Tibial nerve (tissue), 4 donors: ENCODE results near the gene OAT. TPM values are rescaled to one million over a fixed set of nuclear protein-coding genes. Genes with fewer than 3 reads are reported as not detected.

Experiments
- DNase-seq, 2 donors: peaks; one replicate each; pipeline ENCODE4 v3.0.0-alpha.2; 2019; ENCODE audit warnings: low spot score in 2 of 2
- H3K27ac ChIP-seq, 4 donors: fragments of 200-600 bp; sonication (generic) in 3 of 4; one replicate each; pipeline ENCODE4 v1.5.1; 2017 to 2019; ENCODE audit warnings: mild to moderate bottlenecking in 1 of 4
- H3K27me3 ChIP-seq, 2 donors: fragments of 200-600 bp; sonication (generic) in 1 of 2; one replicate each; pipeline versions ENCODE4 v1.5.1 to v1.6.0; 2017 to 2019
- H3K36me3 ChIP-seq, 3 donors: fragments of 200-600 bp; sonication (generic); one replicate each; pipeline ENCODE4 v1.5.1; 2018 to 2019
- H3K4me1 ChIP-seq, 4 donors: fragments of 200-600 bp; sonication (generic) in 3 of 4; one replicate each; pipeline ENCODE4 v1.5.1; 2017 to 2019
- H3K4me3 ChIP-seq, 4 donors: fragments of 200-600 bp; sonication (generic) in 3 of 4; one replicate each; pipeline ENCODE4 v1.5.1; 2017 to 2019; ENCODE audit warnings: mild to moderate bottlenecking in 1 of 4, moderate library complexity in 1 of 4
- H3K9me3 ChIP-seq, 4 donors: fragments of 200-600 bp; sonication (generic) in 3 of 4; one replicate each; pipeline ENCODE4 v1.5.1; 2017 to 2019
- EP300 ChIP-seq, 2 donors: sonication (generic); formaldehyde crosslinking; IDR thresholded peaks; one replicate each; pipeline ENCODE4 v1.6.1; 2017; ENCODE audit warnings: antibody characterized with exemption in 2 of 2, mild to moderate bottlenecking in 1 of 2
- POLR2A ChIP-seq, 2 donors: fragments of 450-650 bp; IDR thresholded peaks; one replicate each; pipeline ENCODE4 v1.6.1; 2017; ENCODE audit warnings: antibody characterized with exemption in 2 of 2, mild to moderate bottlenecking in 2 of 2, moderate library complexity in 2 of 2
- WGBS, 2 donors: methylation state at CpG; one replicate each; pipeline ENCODE4 v1.1.5; 2018; 5-methylcytosine and 5-hydroxymethylcytosine counted together
- total RNA-seq, 4 donors: library from RNA; depleted of rRNA; stranded (reverse); fragments of >200 nt; gene quantifications; one replicate each; pipeline ENCODE4 v1.1.0, GENCODE V29; 2016
- TF ChIP-seq, protein P1 (sequence below), 5 experiments: fragments of 200-600 bp in 3 of 5; fragments of 450-650 bp in 2 of 5; sonication (generic) in 3 of 5; IDR thresholded peaks; one replicate each; pipeline ENCODE4 v1.5.1; 2016 to 2019; ENCODE audit warnings: antibody characterized with exemption in 5 of 5, mild to moderate bottlenecking in 3 of 5, moderate library complexity in 2 of 5

The OAT gene
- total RNA-seq, 4 donors from 2014 or later = 43.0 to 67.9 (median 58.3) TPM

DNA sequence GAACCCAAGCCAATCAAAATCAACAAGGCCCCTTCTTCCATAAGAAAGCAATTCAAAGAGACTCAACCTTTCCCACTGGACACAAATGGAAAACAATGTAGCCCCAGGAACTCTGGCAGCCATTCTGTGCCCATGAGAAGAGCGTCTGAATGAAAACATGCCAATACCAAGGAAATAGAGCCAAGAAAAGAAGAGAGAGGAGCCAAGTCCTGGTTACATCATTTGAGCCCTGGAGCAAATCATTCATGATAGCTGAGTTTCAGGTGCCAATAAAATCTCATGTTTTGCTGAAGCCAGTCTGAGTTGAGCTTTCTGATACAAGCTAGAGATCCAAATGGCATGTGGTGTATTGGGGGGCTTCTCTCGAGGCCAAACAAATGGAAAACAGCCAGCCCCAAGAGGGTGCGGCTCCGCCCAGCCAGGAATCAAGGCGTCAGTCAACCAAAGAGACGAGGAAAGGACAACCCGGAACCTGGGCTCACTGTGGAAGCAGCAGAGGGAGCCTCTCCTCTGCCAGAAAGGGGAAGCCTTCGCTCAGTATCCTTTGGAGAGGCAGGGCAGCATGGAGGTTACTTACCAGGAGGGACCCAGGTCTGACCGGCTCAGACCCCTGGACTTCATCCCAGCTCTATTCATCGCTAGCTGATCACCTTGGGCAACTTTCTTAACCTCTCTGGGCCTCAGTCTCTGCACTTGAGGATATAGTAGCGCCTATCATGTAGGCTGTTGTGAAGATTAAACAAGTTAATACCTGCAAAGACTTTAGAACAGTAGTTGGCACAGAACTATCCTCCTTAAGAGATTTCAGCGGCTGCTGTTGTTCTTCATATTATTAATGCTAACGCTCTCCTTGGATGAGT is 61.8 kb downstream of the OAT start:
- WGBS, 2 donors = 83 to 86% methylated on average over 13 of the region's 13 CpGs
- no peak overlapping the region for H3K4me3 ChIP-seq
- no peaks in the 10 kb centered on the region for H3K36me3 ChIP-seq
- H3K27ac ChIP-seq = no peak overlapping the region
- no peak for DNase-seq
- H3K27me3 ChIP-seq = no peaks in the 10 kb centered on the region
- TF ChIP-seq, protein P1, sequence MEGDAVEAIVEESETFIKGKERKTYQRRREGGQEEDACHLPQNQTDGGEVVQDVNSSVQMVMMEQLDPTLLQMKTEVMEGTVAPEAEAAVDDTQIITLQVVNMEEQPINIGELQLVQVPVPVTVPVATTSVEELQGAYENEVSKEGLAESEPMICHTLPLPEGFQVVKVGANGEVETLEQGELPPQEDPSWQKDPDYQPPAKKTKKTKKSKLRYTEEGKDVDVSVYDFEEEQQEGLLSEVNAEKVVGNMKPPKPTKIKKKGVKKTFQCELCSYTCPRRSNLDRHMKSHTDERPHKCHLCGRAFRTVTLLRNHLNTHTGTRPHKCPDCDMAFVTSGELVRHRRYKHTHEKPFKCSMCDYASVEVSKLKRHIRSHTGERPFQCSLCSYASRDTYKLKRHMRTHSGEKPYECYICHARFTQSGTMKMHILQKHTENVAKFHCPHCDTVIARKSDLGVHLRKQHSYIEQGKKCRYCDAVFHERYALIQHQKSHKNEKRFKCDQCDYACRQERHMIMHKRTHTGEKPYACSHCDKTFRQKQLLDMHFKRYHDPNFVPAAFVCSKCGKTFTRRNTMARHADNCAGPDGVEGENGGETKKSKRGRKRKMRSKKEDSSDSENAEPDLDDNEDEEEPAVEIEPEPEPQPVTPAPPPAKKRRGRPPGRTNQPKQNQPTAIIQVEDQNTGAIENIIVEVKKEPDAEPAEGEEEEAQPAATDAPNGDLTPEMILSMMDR (IDR thresholded peaks at IDR 0.05) = no peak
- no peak for TF ChIP-seq EP300 (IDR thresholded peaks at IDR 0.05)
- no peak for TF ChIP-seq POLR2A (IDR thresholded peaks at IDR 0.05)
- H3K9me3 ChIP-seq = peaks cover 0 to 18% (median 1%) of the 10 kb centered on the region in 4 donors
- H3K4me1 ChIP-seq = peaks cover 0 to 12% (median 0%) of the 10 kb centered on the region in 4 donors

GRCh38 chr10:124354411-124355382 is 64.0 kb downstream of the OAT start:
- Histone ChIP-seq H3K9me3 (peaks cover 0 to 11% (median under 1%) of the 10 kb centered on the region in 4 donors), H3K36me3 (no peaks in the 10 kb centered on the region), H3K4me1 (peaks cover 0 to 12% (median 0%) of the 10 kb centered on the region in 4 donors), H3K27me3 (no peaks in the 10 kb centered on the region), H3K27ac (peak overlapping the region in 3 of 4 donors; percentile 19 to 64 (median 36)), H3K4me3 (peak overlapping the region; percentile 19 to 47 (median 39))
- WGBS, 2 donors = 20 to 27% methylated on average over 29 of the region's 29 CpGs
- TF ChIP-seq EP300 (IDR thresholded peaks at IDR 0.05) (peak in 1 of 2 donors; percentile 36), POLR2A (IDR thresholded peaks at IDR 0.05) (no peak)
- DNase-seq = peak; percentile 48 to 53

GRCh38 chr10:124353896-124354295 is 64.8 kb downstream of the OAT start:
- peaks cover 0 to 12% (median 0%) of the 10 kb centered on the region in 4 donors for H3K4me1 ChIP-seq
- TF ChIP-seq EP300 (IDR thresholded peaks at IDR 0.05) (no peak), POLR2A (IDR thresholded peaks at IDR 0.05) (no peak)
- TF ChIP-seq, protein P1 (IDR thresholded peaks at IDR 0.05) = no peak
- 93% methylated on average over 10 to 11 of the region's 11 CpGs for WGBS, 2 donors
- H3K36me3 ChIP-seq = no peaks in the 10 kb centered on the region
- no peaks in the 10 kb centered on the region for H3K27me3 ChIP-seq
- peaks cover 0 to 3% (median 0%) of the 10 kb centered on the region in 4 donors for H3K9me3 ChIP-seq
- no peak for DNase-seq
- no peak overlapping the region for H3K4me3 ChIP-seq
- no peak overlapping the region for H3K27ac ChIP-seq

DNA sequence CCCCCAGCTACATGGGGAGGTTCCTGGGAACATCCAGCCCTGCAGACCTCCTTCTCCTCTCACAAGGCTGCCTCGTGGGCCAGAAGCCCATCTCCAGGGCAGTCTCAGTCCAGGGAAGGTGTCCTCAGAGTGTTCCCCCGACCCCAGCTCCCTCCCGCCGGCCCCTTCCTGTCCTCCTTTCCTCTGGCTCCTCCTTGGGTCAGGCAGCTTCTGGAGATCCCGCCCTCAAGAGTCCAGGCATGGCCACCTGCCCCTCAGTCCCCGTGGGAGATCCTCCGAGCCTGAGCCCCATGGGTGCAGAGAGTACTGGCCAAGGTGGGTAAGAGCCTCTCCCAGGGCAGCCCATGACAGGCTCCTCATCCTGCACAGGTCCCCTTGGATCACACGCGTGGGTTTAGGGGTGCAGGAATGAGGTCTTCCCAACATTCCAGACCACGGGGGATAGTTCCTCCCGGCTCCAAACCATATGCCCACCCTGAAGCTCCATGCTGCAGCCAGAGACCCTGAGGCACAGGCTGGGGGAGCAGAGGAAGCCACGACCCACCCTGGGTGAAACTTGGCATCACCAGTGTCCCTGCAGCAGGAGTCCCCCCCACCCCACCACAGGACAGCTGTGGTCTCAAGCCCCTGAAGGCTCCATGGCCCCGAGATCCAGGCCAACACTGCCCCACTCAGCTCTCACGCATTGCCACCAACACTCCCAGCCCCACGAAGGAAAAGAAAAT is 65.5 kb downstream of the OAT start:
- H3K4me1 ChIP-seq = peaks cover 0 to 12% (median 0%) of the 10 kb centered on the region in 4 donors
- no peaks in the 10 kb centered on the region for H3K36me3 ChIP-seq
- no peak overlapping the region for H3K4me3 ChIP-seq
- no peak overlapping the region for H3K27ac ChIP-seq
- no peaks in the 10 kb centered on the region for H3K27me3 ChIP-seq
- no peaks in the 10 kb centered on the region for H3K9me3 ChIP-seq
- WGBS, 2 donors = 85 to 88% methylated on average over 7 to 14 of the region's 15 CpGs
- DNase-seq = no peak
- TF ChIP-seq, protein P1 (IDR thresholded peaks at IDR 0.05) = no peak
- TF ChIP-seq EP300 (IDR thresholded peaks at IDR 0.05) (no peak), POLR2A (IDR thresholded peaks at IDR 0.05) (no peak)
